Colonic mucosa (tissue), 4 donors: ENCODE results near the gene ASPSCR1. TPM values are rescaled to one million over a fixed set of nuclear protein-coding genes. Genes with fewer than 3 reads are reported as not detected.

Source experiments
- DNase-seq: peaks from one replicate; pipeline ENCODE4 v3.0.0-alpha.2; 2020
- H3K27ac ChIP-seq: fragments of 200-600 bp; one replicate; pipeline ENCODE4 v1.8.0; 2021
- H3K27me3 ChIP-seq: fragments of 200-600 bp; one replicate; pipeline ENCODE4 v1.8.0; 2021
- H3K36me3 ChIP-seq: fragments of 200-600 bp; one replicate; pipeline ENCODE4 v1.8.0; 2021
- H3K4me1 ChIP-seq: fragments of 200-600 bp; one replicate; pipeline ENCODE4 v1.8.0; 2021; ENCODE audit warnings: mild to moderate bottlenecking
- H3K4me3 ChIP-seq: fragments of 200-600 bp; one replicate; pipeline ENCODE4 v1.8.0; 2021
- H3K9ac ChIP-seq, 2 donors: one replicate each; pipeline ENCODE4 v1.7.0; 2013; ENCODE audit warnings: control low read depth in 2 of 2, low read depth in 2 of 2, low read length in 2 of 2
- H3K9me3 ChIP-seq: fragments of 200-600 bp; one replicate; pipeline ENCODE4 v1.8.0; 2021
- intact Hi-C: fragments of 100-400 bp; cut with DNase I; formaldehyde crosslinking; loops from one replicate; pipeline ENCODE4 v1.14.1; 2022
- total RNA-seq, 2 donors: library from RNA; stranded (reverse); fragmentation: NEBNext Ultra II Directional in 1 of 2; extraction: Animal tissue kit (Norgen Biotek cat#: 25700) in 1 of 2; gene quantifications; one replicate each; pipeline ENCODE4 v1.2.1, GENCODE V29; 2021
- TF ChIP-seq, protein P1 (sequence below): fragments of 200-600 bp; IDR thresholded peaks from one replicate; pipeline ENCODE4 v1.8.0; 2022; ENCODE audit warnings: antibody characterized with exemption, mild to moderate bottlenecking
- donor health status: healthy.
- donor health status: DM: no; HTN: no; CAD: no.
- donor health status: DM: no; HTN: no; CAD: no.

The ASPSCR1 gene
- total RNA-seq, 2 donors from 2014 or later = 21.7 to 43.0 TPM

DNA sequence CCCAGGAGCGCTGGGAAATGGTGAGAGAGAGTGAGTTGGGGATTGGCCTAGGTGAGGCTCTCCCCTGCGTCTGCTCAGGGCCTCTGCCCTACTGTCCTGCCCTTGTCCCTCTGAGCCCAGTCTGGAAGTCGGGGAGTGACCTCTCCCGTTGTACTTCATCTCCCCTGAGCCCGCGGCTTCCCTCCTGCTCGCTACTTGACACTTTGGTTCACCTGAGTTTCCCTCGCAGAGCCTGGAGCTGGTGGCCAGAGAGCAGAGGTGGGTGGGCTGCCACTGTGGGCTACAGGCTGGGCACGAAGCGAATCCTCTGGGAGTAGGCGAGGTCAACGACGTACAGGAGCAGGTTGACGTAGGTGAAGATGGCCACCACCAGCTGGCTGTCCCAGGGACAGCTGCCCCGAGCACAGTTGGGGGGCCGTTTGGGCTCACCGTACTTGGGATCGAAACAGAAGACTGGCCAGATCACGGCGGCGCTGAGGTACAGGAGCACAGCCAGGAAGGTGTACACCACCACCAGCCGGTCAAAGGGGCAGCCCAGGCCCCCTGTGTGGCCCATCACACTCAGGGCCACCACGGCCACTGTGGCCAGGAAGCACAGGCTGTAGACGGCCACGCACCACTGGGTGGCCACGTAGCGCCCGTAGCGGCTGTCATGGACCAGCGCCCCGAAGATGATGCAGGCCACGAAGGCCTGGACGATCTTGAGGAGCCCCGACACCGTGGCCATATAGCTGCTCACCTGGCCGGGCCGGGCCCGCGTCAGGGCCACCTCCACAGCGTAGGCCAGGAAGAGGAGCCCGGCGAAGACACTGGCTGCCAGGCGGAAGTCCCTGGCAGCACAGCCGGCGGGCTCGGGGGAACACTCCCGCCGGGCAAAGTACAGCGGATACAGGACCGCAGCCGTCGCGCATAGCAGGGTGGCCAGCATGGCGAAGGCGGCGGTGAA, 36.6 kb upstream of the ASPSCR1 start:
- TF ChIP-seq, protein P1, sequence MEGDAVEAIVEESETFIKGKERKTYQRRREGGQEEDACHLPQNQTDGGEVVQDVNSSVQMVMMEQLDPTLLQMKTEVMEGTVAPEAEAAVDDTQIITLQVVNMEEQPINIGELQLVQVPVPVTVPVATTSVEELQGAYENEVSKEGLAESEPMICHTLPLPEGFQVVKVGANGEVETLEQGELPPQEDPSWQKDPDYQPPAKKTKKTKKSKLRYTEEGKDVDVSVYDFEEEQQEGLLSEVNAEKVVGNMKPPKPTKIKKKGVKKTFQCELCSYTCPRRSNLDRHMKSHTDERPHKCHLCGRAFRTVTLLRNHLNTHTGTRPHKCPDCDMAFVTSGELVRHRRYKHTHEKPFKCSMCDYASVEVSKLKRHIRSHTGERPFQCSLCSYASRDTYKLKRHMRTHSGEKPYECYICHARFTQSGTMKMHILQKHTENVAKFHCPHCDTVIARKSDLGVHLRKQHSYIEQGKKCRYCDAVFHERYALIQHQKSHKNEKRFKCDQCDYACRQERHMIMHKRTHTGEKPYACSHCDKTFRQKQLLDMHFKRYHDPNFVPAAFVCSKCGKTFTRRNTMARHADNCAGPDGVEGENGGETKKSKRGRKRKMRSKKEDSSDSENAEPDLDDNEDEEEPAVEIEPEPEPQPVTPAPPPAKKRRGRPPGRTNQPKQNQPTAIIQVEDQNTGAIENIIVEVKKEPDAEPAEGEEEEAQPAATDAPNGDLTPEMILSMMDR = no peak
- Histone ChIP-seq H3K9ac (peak overlapping the region in 1 of 2 donors; percentile 43), H3K9me3 (no peaks in the 10 kb centered on the region), H3K27me3 (peaks cover 11% of the 10 kb centered on the region), H3K27ac (no peak overlapping the region), H3K4me1 (peaks cover 4% of the 10 kb centered on the region), H3K4me3 (no peak overlapping the region), H3K36me3 (no peaks in the 10 kb centered on the region)
- DNase-seq = no peak
- intact Hi-C loops = no loop called here

DNA sequence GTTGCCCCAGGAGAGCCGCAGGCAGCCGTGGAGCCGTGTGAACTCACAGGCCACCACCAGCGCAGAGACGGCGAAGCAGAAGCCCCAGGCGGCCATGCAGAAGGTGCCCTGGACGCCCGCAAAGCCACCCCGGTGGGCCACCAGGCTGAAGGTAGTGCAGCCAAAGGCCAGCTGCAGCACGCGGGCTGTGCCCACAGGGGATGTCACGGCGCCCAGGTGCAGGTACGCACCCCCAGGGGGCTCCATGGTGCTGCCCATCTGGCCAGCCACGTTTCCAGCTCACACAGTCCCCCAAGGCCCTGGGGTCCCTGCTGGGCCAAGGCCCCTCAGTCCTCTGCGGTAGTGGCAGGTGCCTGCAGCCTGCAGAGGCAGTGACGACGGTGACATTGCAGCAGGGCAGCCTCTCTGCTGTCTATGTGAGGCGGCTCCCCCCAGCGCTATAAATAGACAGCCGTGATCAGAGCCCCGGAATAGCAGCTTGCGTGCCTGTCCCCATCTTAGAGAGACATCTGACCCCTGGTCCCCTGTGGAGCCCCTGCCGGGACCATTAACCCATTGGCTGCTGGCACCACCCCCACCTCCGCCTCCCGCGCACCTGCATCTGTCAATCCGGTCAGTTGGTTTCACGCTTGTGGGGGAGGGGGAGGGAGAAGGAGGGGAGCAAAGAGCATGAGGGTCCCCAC, 35.8 kb upstream of the ASPSCR1 start:
- peaks cover 11% of the 10 kb centered on the region for H3K27me3 ChIP-seq
- no peaks in the 10 kb centered on the region for H3K36me3 ChIP-seq
- no peak overlapping the region for H3K4me3 ChIP-seq
- TF ChIP-seq, protein P1 = no peak
- no peak overlapping the region for H3K27ac ChIP-seq
- H3K9ac ChIP-seq = peak overlapping the region in 1 of 2 donors; percentile 43
- intact Hi-C loops = no loop called here
- no peak for DNase-seq
- peaks cover 4% of the 10 kb centered on the region for H3K4me1 ChIP-seq
- no peaks in the 10 kb centered on the region for H3K9me3 ChIP-seq

DNA sequence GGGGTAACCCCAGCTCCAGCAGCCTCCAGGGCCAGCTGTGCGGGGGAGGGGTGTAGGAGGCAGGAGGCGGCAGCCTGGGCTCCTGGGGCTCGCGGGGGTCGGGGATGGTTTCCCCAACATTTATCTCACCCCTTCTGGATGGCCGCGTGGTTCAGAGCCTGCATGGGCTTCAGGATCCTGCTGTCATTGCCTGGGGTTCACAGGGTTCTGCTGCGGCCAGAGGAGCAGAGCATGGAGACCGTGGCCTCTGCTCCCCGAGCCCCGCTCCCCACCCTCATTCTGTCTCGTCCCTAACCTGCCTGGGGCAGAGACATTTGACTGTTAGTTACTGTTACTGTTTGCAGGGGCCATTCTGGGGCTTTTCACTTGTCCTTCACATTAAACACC, 35.3 kb upstream of the ASPSCR1 start:
- intact Hi-C loops = no loop called here
- H3K36me3 ChIP-seq = no peaks in the 10 kb centered on the region
- TF ChIP-seq, protein P1 = no peak
- no peak for DNase-seq
- H3K4me3 ChIP-seq = no peak overlapping the region
- peaks cover 4% of the 10 kb centered on the region for H3K4me1 ChIP-seq
- H3K27ac ChIP-seq = no peak overlapping the region
- peaks cover 11% of the 10 kb centered on the region for H3K27me3 ChIP-seq
- H3K9me3 ChIP-seq = no peaks in the 10 kb centered on the region
- no peak overlapping the region for H3K9ac ChIP-seq

DNA sequence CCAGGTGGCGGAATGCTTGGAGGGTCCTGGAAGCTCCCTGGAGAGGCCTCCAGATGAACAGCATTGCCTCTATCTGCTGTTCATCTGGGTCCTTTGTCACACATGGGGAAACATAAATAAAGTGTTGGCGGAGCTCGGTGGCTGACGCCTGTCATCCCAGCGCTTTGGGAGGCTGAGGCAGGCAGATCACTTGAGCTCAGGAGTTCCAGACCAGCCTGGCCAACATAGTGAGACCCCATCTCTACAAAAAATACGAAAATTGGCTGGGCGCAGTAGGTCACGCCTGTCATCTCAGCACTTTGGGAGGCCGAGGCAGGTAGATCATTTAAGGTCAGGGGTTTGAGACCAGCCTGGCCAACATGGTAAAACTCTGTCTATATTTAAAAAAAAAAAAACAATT, 32.6 kb upstream of the ASPSCR1 start:
- DNase-seq = no peak
- intact Hi-C loops = no loop called here
- TF ChIP-seq, protein P1 = no peak
- Histone ChIP-seq H3K9ac (no peak overlapping the region), H3K9me3 (no peaks in the 10 kb centered on the region), H3K27me3 (peaks cover 11% of the 10 kb centered on the region), H3K4me1 (no peaks in the 10 kb centered on the region), H3K36me3 (no peaks in the 10 kb centered on the region), H3K4me3 (no peak overlapping the region), H3K27ac (no peak overlapping the region)

DNA sequence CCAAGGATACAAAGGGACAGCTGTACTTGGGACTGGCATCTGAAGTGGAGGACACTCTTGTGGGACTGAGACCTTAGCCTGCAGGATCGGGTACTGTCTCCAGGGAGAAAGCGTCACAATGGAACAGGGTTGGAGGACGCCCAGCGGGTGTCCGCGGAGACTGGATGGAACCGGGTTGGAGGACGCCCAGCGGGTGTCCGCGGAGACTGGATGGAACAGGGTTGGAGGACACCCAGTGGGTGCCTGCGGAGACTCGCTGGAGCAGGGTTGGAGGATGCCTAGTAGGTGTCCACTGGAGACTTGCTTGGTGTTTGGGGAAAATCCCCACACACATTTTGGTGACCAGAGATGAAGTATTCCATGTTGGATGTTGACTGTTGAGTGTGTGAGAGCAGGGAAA, 30.2 kb upstream of the ASPSCR1 start, which contains the start of gene MYADML2:
Gene MYADML2, minus strand, starts transcription at position 45 of the 400 bp plus-strand sequence. CDS start 5,492 bp downstream, outside the sequence.
- Histone ChIP-seq H3K9me3 (no peaks in the 10 kb centered on the region), H3K4me1 (no peaks in the 10 kb centered on the region), H3K9ac (no peak within 1 kb of the TSS), H3K27ac (no peak within 1 kb of the TSS), H3K4me3 (no peak within 1 kb of the TSS), H3K27me3 (peaks cover 2% of the 10 kb centered on the region), H3K36me3 (no peaks in the 10 kb centered on the region)
- TF ChIP-seq, protein P1 = no peak
- intact Hi-C loops = no loop called here
- DNase-seq = no peak
